GM20431 (cell line): ENCODE results near the gene TSPAN5.

Experiments
- in situ Hi-C: fragments of 300-500 bp; cut with MseI, MboI; formaldehyde crosslinking; loops from one replicate; pipeline ENCODE4 v1.15.0; 2020; ENCODE audit warnings: low sequenced_read_pairs; ENCODE audit not compliant: unreplicated experiment

TSPAN5 gene

GRCh38 chr4:98605216-98605615 lies 53.2 kb downstream of the TSPAN5 start:
- in situ Hi-C loops = no loop called here

GRCh38 chr4:98604723-98605122 lies 53.7 kb downstream of the TSPAN5 start:
- in situ Hi-C loops = no loop called here

- in situ Hi-C loops = no loop called here
These were observed 54.5 kb downstream of the TSPAN5 start for GRCh38 chr4:98603683-98604521.

GRCh38 chr4:98602270-98602669 lies 56.1 kb downstream of the TSPAN5 start:
- in situ Hi-C loops = no loop called here

GRCh38 chr4:98601708-98602107 lies 56.7 kb downstream of the TSPAN5 start:
- in situ Hi-C loops = no loop called here

GRCh38 chr4:98599617-98600205 lies 58.7 kb downstream of the TSPAN5 start:
- in situ Hi-C loops = no loop called here

GRCh38 chr4:98586962-98587354 lies 71.5 kb downstream of the TSPAN5 start:
- in situ Hi-C loops = no loop called here

- in situ Hi-C loops = no loop called here
These were observed 72.0 kb downstream of the TSPAN5 start for GRCh38 chr4:98586291-98586961.

GRCh38 chr4:98585596-98585995 lies 72.8 kb downstream of the TSPAN5 start:
- in situ Hi-C loops = no loop called here

GRCh38 chr4:98584265-98584664 lies 74.1 kb downstream of the TSPAN5 start:
- in situ Hi-C loops = no loop called here

GRCh38 chr4:98583265-98583664 lies 75.1 kb downstream of the TSPAN5 start:
- in situ Hi-C loops = no loop called here

GRCh38 chr4:98581126-98581525 lies 77.3 kb downstream of the TSPAN5 start:
- in situ Hi-C loops = no loop called here

- in situ Hi-C loops = no loop called here
These were observed 80.5 kb downstream of the TSPAN5 start for GRCh38 chr4:98577956-98578355.

- in situ Hi-C loops = no loop called here
These were observed 83.6 kb downstream of the TSPAN5 start for GRCh38 chr4:98574816-98575215.

- in situ Hi-C loops = no loop called here
These were observed 84.6 kb downstream of the TSPAN5 start for GRCh38 chr4:98573791-98574190.

- in situ Hi-C loops = no loop called here
These were observed 85.7 kb downstream of the TSPAN5 start for GRCh38 chr4:98572697-98573096.

- in situ Hi-C loops = no loop called here
These were observed 87.1 kb downstream of the TSPAN5 start for GRCh38 chr4:98571161-98571786.

GRCh38 chr4:98570151-98570797 lies 88.1 kb downstream of the TSPAN5 start:
- in situ Hi-C loops = no loop called here

- in situ Hi-C loops = no loop called here
These were observed 89.3 kb downstream of the TSPAN5 start for GRCh38 chr4:98568941-98569663.

GRCh38 chr4:98567611-98568010 lies 90.8 kb downstream of the TSPAN5 start:
- in situ Hi-C loops = no loop called here
